Keratinocyte (primary cell): Measurements from ENCODE around the gene ANKS1A. TPM values are rescaled to one million over a fixed set of nuclear protein-coding genes. Genes with fewer than 3 reads are reported as not detected.

Source experiments
- DNase-seq: peaks from one replicate; pipeline ENCODE4 v3.0.0-alpha.2; 2011; ENCODE audit warnings: low read depth, missing footprints, low spot score
- FAIRE-seq: peaks from 2 replicates; lab custom pipeline; 2011; peaks lifted over from hg19 to GRCh38; lab: Jason Lieb, UNC
- H2AFZ ChIP-seq: 2 replicates; pipeline ENCODE4 v1.6.0; 2012; ENCODE audit warnings: low read length, control low read depth, inconsistent platforms; ENCODE audit not compliant: control insufficient read depth
- H3K27ac ChIP-seq: 2 replicates; pipeline ENCODE4 v1.5.1; 2011; ENCODE audit warnings: low read length; ENCODE audit not compliant: control insufficient read depth, insufficient read depth
- H3K27me3 ChIP-seq: 3 replicates; pipeline ENCODE4 v1.6.0; 2011; ENCODE audit warnings: low read length; ENCODE audit not compliant: control insufficient read depth, insufficient read depth; ENCODE audit errors: extremely low read depth
- H3K36me3 ChIP-seq, 2 experiments: 2 replicates in 1 of 2; 3 replicates in 1 of 2; pipeline ENCODE4 v1.5.1; 2011; ENCODE audit warnings: low read length in 2 of 2, mild to moderate bottlenecking in 1 of 2; ENCODE audit not compliant: control insufficient read depth in 2 of 2, insufficient read depth in 2 of 2; ENCODE audit errors: extremely low read depth in 1 of 2
- H3K4me1 ChIP-seq: 3 replicates; pipeline ENCODE4 v1.5.1; 2011; ENCODE audit warnings: low read length; ENCODE audit not compliant: control insufficient read depth, insufficient read depth; ENCODE audit errors: extremely low read depth
- H3K4me2 ChIP-seq: 3 replicates; pipeline ENCODE4 v1.6.0; 2011; ENCODE audit warnings: low read depth, low read length; ENCODE audit not compliant: control insufficient read depth, insufficient read depth; ENCODE audit errors: extremely low read depth
- H3K4me3 ChIP-seq, 3 experiments: fragments of 200-600 bp in 1 of 3; sonication (generic) in 1 of 3; 2 replicates in 2 of 3; 3 replicates in 1 of 3; pipeline ENCODE4 v1.5.1; 2011 to 2016; ENCODE audit warnings: low read length in 3 of 3, mild to moderate bottlenecking in 3 of 3, control low read depth in 2 of 3, inconsistent platforms in 1 of 3, low read depth in 1 of 3, mixed read lengths in 1 of 3, mixed run types in 1 of 3, moderate library complexity in 1 of 3; ENCODE audit not compliant: control insufficient read depth in 2 of 3, insufficient read depth in 2 of 3; ENCODE audit errors: extremely low read depth in 1 of 3
- H3K79me2 ChIP-seq: 2 replicates; pipeline ENCODE4 v1.6.0; 2012; ENCODE audit warnings: low read length; ENCODE audit not compliant: control insufficient read depth, insufficient read depth
- H3K9ac ChIP-seq: 3 replicates; pipeline ENCODE4 v1.6.0; 2011; ENCODE audit warnings: low read length; ENCODE audit not compliant: control insufficient read depth, insufficient read depth; ENCODE audit errors: extremely low read depth
- H3K9me1 ChIP-seq: 3 replicates; pipeline ENCODE4 v1.6.0; 2011; ENCODE audit warnings: low read length; ENCODE audit not compliant: control insufficient read depth, insufficient read depth; ENCODE audit errors: extremely low read depth
- H3K9me3 ChIP-seq: 2 replicates; pipeline ENCODE4 v1.5.1; 2012; ENCODE audit warnings: low read depth, low read length; ENCODE audit not compliant: control insufficient read depth
- H4K20me1 ChIP-seq: 3 replicates; pipeline ENCODE4 v1.6.0; 2011; ENCODE audit warnings: low read length; ENCODE audit not compliant: control insufficient read depth, insufficient read depth; ENCODE audit errors: extremely low read depth
- CTCF ChIP-seq, 3 experiments: IDR thresholded peaks in 1 of 3; conservative IDR thresholded peaks in 1 of 3; optimal IDR thresholded peaks in 1 of 3; 2 replicates in 2 of 3; 3 replicates in 1 of 3; pipeline versions ENCODE3 to v1.5.1; 2011; ENCODE audit warnings: low read length in 3 of 3, mild to moderate bottlenecking in 3 of 3, moderate library complexity in 2 of 3, control low read depth in 1 of 3, inconsistent platforms in 1 of 3; ENCODE audit not compliant: insufficient read depth in 2 of 3; ENCODE audit errors: extremely low read depth in 1 of 3
- EZH2 ChIP-seq: IDR thresholded peaks from one replicate; pipeline ENCODE4 v1.6.1; 2012; ENCODE audit warnings: inconsistent platforms, mild to moderate bottlenecking, low read length, moderate library complexity
- dilution Hi-C: fragments of 300-500 bp; cut with MboI; formaldehyde crosslinking; loops from one replicate; pipeline ENCODE4 v1.7.0; 2020; ENCODE audit warnings: low sequenced_read_pairs; ENCODE audit not compliant: extremely low pct_ligation_motif_present
- polyA plus RNA-seq, 5 experiments: library from polyadenylated mRNA; depleted of rRNA in 3 of 5; stranded (reverse) in 3 of 5; stranded (forward) in 1 of 5; unstranded in 1 of 5; fragments of >200 nt; gene quantifications; 1 replicate in 1 of 5; 2 replicates in 3 of 5; 3 replicates in 1 of 5; pipeline versions ENCODE4 v1.2.1 to v1.2.3, GENCODE V29; 2011 to 2012; ENCODE audit warnings: missing spikeins in 2 of 5, low read depth in 1 of 5, low replicate concordance in 1 of 5

Gene ANKS1A
- polyA plus RNA-seq, 1 donor (not counting 4 experiments of a cell fraction or from before 2014, with no cell fraction given), result 8.6 TPM

- TF ChIP-seq CTCF (optimal IDR thresholded peaks at IDR 0.05 in 1 of 3, IDR thresholded peaks at IDR 0.05 in 1 of 3, conservative IDR thresholded peaks at IDR 0.05 in 1 of 3; ENCODE audit: extremely low read depth in 1 of 3, insufficient read depth in 2 of 3, low read length in 3 of 3), result no peak
- H2AFZ ChIP-seq, result no peak overlapping the region
- H3K4me2 ChIP-seq, result no peak overlapping the region
- no peaks in the 10 kb centered on the region for H3K9me1 ChIP-seq
- no peaks in the 10 kb centered on the region for H3K79me2 ChIP-seq
- H3K4me1 ChIP-seq, result peaks cover 6% of the 10 kb centered on the region
- H3K4me3 ChIP-seq, result no peak overlapping the region
- DNase-seq, result no peak
- H3K36me3 ChIP-seq, result peaks cover 2 to 4% of the 10 kb centered on the region in 2 experiments
- dilution Hi-C loops, result no loop called here
- H3K27ac ChIP-seq, result no peak overlapping the region
- no peak for FAIRE-seq
- no peak overlapping the region for H3K9ac ChIP-seq
- no peaks in the 10 kb centered on the region for H3K27me3 ChIP-seq
- H3K9me3 ChIP-seq, result no peaks in the 10 kb centered on the region
- H4K20me1 ChIP-seq, result no peaks in the 10 kb centered on the region
Observed at GRCh38 chr6:35050757-35051330, 161.8 kb downstream of the ANKS1A start.

- Histone ChIP-seq H3K4me2 (no peak overlapping the region), H4K20me1 (no peaks in the 10 kb centered on the region), H3K27ac (no peak overlapping the region), H3K9me1 (no peaks in the 10 kb centered on the region), H3K4me1 (peaks cover under 1% of the 10 kb centered on the region), H3K9me3 (no peaks in the 10 kb centered on the region), H3K79me2 (no peaks in the 10 kb centered on the region), H2AFZ (no peak overlapping the region), H3K4me3 (no peak overlapping the region), H3K9ac (no peak overlapping the region), H3K27me3 (no peaks in the 10 kb centered on the region), H3K36me3 (peaks cover 2 to 6% of the 10 kb centered on the region in 2 experiments)
- no peak for DNase-seq
- FAIRE-seq, result no peak
- TF ChIP-seq CTCF (optimal IDR thresholded peaks at IDR 0.05 in 1 of 3, IDR thresholded peaks at IDR 0.05 in 1 of 3, conservative IDR thresholded peaks at IDR 0.05 in 1 of 3; ENCODE audit: extremely low read depth in 1 of 3, insufficient read depth in 2 of 3, low read length in 3 of 3) (no peak), EZH2 (no peak)
- dilution Hi-C loops, result no loop called here
Observed at GRCh38 chr6:35051396-35051795, 162.3 kb downstream of the ANKS1A start.
